ENCODE results near the gene TBC1D5. TPM values are rescaled to one million over a fixed set of nuclear protein-coding genes. Genes with fewer than 3 reads are reported as not detected.
A peak's percentile ranks its signal among the peaks of the same experiment; 100 is the strongest.

Gene TBC1D5
- 9.1 TPM for polyA plus RNA-seq (2012; ENCODE audit: insufficient read length, low read depth)

- TF ChIP-seq REST (IDR thresholded peaks at IDR 0.05; ENCODE audit: insufficient read depth in 1 of 2, low read depth in 2 of 2, low read length in 2 of 2) (no peak), FOXP2 (optimal IDR thresholded peaks at IDR 0.05; ENCODE audit: borderline replicate concordance, extremely low read depth, extremely low read length, insufficient read depth) (peak; percentile 15), TAF1 (IDR thresholded peaks at IDR 0.05; ENCODE audit: borderline replicate concordance, insufficient read depth, low read length) (peak; percentile 5; the same call in 1 of the 2 replicates), SIN3A (IDR thresholded peaks at IDR 0.05; ENCODE audit: borderline replicate concordance, insufficient read depth, low read length) (no peak), POLR2AphosphoS5 (IDR thresholded peaks at IDR 0.05; ENCODE audit: low read depth, low read length) (peak; percentile 49)
Measured at GRCh38 chr3:17742102-17742879, at the start of gene TBC1D5. Gene TBC1D5, minus strand, starts transcription at chr3:17742631. Its CDS starts 234,061 bp downstream, at chr3:17508570.

GRCh38 chr3:17783426-17783825, 41.0 kb upstream of the TBC1D5 start:
- no peak for TF ChIP-seq TAF1 (IDR thresholded peaks at IDR 0.05; ENCODE audit: borderline replicate concordance, insufficient read depth, low read length)
- no peak for TF ChIP-seq FOXP2 (optimal IDR thresholded peaks at IDR 0.05; ENCODE audit: borderline replicate concordance, extremely low read depth, extremely low read length, insufficient read depth)
- no peak for TF ChIP-seq REST (IDR thresholded peaks at IDR 0.05; ENCODE audit: insufficient read depth in 1 of 2, low read depth in 2 of 2, low read length in 2 of 2)
- no peak for TF ChIP-seq POLR2AphosphoS5 (IDR thresholded peaks at IDR 0.05; ENCODE audit: low read depth, low read length)
- no peak for TF ChIP-seq SIN3A (IDR thresholded peaks at IDR 0.05; ENCODE audit: borderline replicate concordance, insufficient read depth, low read length)

GRCh38 chr3:17782751-17783150, 40.3 kb upstream of the TBC1D5 start:
- no peak for TF ChIP-seq FOXP2 (optimal IDR thresholded peaks at IDR 0.05; ENCODE audit: borderline replicate concordance, extremely low read depth, extremely low read length, insufficient read depth)
- TF ChIP-seq TAF1 (IDR thresholded peaks at IDR 0.05; ENCODE audit: borderline replicate concordance, insufficient read depth, low read length): no peak
- TF ChIP-seq SIN3A (IDR thresholded peaks at IDR 0.05; ENCODE audit: borderline replicate concordance, insufficient read depth, low read length): no peak
- no peak for TF ChIP-seq REST (IDR thresholded peaks at IDR 0.05; ENCODE audit: insufficient read depth in 1 of 2, low read depth in 2 of 2, low read length in 2 of 2)
- no peak for TF ChIP-seq POLR2AphosphoS5 (IDR thresholded peaks at IDR 0.05; ENCODE audit: low read depth, low read length)

- no peak for TF ChIP-seq FOXP2 (optimal IDR thresholded peaks at IDR 0.05; ENCODE audit: borderline replicate concordance, extremely low read depth, extremely low read length, insufficient read depth)
- TF ChIP-seq REST (IDR thresholded peaks at IDR 0.05; ENCODE audit: insufficient read depth in 1 of 2, low read depth in 2 of 2, low read length in 2 of 2): no peak
- TF ChIP-seq POLR2AphosphoS5 (IDR thresholded peaks at IDR 0.05; ENCODE audit: low read depth, low read length): no peak
- TF ChIP-seq SIN3A (IDR thresholded peaks at IDR 0.05; ENCODE audit: borderline replicate concordance, insufficient read depth, low read length): no peak
- no peak for TF ChIP-seq TAF1 (IDR thresholded peaks at IDR 0.05; ENCODE audit: borderline replicate concordance, insufficient read depth, low read length)
Measured at GRCh38 chr3:17775073-17775472, 32.6 kb upstream of the TBC1D5 start.

All from PFSK-1 (cell line).